PFSK-1 (cell line): ENCODE results near the gene TULP4.

Experiments used
- FOXP2 ChIP-seq: optimal IDR thresholded peaks from 2 replicates; pipeline ENCODE3; 2011; ENCODE audit warnings: borderline replicate concordance, control low read depth, inconsistent platforms; ENCODE audit not compliant: insufficient read depth; ENCODE audit errors: extremely low read length, extremely low read depth
- POLR2AphosphoS5 ChIP-seq: IDR thresholded peaks from 2 replicates; pipeline ENCODE4 v1.6.1; 2012; ENCODE audit warnings: low read depth, mild to moderate bottlenecking, control low read depth, low read length, moderate library complexity
- REST ChIP-seq, 2 experiments: IDR thresholded peaks; 2 replicates each; pipeline versions ENCODE4 v1.6.1 to v1.8.0; 2011 to 2012; ENCODE audit warnings: low read depth in 2 of 2, low read length in 2 of 2, control low read depth in 1 of 2, inconsistent platforms in 1 of 2, mild to moderate bottlenecking in 1 of 2, moderate library complexity in 1 of 2; ENCODE audit not compliant: insufficient read depth in 1 of 2
- SIN3A ChIP-seq: IDR thresholded peaks from 2 replicates; pipeline ENCODE4 v1.6.1; 2012; ENCODE audit warnings: mild to moderate bottlenecking, low read length, moderate library complexity, borderline replicate concordance; ENCODE audit not compliant: insufficient read depth
- TAF1 ChIP-seq: IDR thresholded peaks from 2 replicates; pipeline ENCODE4 v1.6.1; 2012; ENCODE audit warnings: low read length, control low read depth, borderline replicate concordance; ENCODE audit not compliant: insufficient read depth

Gene TULP4

DNA sequence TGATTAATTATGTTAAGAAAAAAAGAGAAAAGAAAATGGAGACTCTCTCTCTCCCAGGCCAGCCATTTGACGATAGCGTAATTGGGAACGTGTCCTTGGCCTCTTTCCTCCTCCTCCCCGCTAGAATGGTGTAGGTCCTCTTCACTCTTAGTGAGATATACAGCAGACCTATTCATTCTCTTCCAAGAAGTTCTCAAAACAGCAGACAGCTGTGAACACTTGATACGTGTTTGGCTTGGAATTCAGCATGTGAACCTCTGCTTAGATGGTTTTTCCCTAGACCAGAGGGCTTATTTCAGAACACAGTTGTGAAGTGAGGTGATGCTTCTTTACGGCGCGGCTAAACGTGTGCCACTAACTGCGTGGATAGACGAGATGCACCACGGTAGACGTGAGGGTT is 32.6 kb upstream of the TULP4 start:
- TF ChIP-seq POLR2AphosphoS5, result no peak
- no peak for TF ChIP-seq FOXP2
- no peak for TF ChIP-seq REST (IDR thresholded peaks at IDR 0.05; ENCODE audit: insufficient read depth in 1 of 2, low read depth in 2 of 2, low read length in 2 of 2)
- no peak for TF ChIP-seq TAF1
- no peak for TF ChIP-seq SIN3A

DNA sequence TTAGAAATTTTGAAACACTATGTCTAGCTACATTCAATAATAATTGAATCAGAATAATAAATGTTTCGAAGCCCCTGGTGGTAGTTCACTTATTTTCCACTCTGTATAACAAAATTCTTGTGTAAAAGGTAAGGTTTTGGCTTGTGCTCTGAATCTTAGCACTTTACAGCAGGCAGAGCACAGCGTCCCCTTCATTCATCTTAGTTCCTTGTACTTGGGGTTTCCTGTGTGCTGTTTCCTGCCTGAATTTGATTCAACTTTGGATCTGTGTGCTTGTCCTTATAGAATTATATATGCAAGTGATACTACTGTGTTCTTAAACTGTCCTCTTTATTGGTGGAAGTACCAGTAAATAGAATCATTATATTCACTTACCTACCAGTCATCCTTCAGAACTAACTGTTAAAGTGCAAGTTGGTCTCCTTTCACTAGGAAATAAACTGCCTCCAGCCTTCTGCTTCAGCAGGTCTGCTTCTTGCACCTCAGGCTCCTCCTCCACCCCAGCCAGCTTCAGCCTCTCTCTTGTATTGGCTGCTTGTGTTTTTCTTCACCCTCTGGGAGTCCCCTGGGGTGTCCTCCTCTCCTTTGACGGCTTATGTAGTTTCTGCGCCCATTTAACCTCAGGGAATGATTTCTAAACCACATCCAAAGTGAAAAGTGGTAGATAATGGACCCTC is 28.8 kb upstream of the TULP4 start:
- no peak for TF ChIP-seq TAF1
- TF ChIP-seq POLR2AphosphoS5, result no peak

DNA sequence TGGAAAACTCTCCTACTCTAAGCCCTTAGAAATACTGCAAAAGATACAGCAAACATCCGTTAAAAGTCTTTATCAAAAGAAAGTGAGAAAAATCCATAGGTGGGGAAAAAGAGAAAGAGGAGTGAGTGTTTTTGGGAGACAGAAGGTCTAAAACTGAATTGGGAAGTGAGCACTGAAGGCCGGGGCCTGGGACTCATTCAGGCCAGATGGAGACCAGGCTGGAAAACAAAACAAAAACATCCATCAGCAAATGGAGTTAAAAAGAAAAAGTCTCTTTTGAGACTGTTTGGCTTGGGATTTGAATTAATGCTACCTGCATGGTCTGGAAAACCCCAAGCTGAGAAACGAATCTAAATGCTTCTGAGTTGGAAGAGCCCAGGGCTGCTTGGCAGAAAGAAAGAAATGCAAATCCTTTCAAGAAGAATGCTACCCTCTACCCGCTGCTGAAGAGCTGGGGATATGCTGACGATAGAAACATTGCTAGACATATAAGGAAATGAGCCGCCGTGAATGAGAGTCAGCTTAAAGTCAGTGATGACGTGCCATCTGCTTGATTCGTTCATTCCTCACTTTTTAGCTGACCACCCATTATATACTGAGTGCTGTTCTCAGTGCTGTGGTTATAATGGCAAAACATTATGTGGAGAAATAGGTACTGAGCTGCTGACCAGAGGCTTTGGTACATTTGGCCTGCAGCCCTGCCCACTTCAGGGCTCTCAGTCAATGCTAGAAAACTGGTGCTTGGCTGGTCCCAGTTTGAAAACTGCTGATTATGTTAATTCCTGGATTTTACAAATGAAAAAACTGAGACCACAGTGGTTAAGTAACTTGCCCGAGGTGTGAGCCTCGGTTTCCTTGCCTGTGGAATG is 28.0 kb upstream of the TULP4 start:
- TF ChIP-seq TAF1 (no peak), REST (IDR thresholded peaks at IDR 0.05; ENCODE audit: insufficient read depth in 1 of 2, low read depth in 2 of 2, low read length in 2 of 2) (no peak), FOXP2 (no peak), POLR2AphosphoS5 (no peak), SIN3A (no peak)

DNA sequence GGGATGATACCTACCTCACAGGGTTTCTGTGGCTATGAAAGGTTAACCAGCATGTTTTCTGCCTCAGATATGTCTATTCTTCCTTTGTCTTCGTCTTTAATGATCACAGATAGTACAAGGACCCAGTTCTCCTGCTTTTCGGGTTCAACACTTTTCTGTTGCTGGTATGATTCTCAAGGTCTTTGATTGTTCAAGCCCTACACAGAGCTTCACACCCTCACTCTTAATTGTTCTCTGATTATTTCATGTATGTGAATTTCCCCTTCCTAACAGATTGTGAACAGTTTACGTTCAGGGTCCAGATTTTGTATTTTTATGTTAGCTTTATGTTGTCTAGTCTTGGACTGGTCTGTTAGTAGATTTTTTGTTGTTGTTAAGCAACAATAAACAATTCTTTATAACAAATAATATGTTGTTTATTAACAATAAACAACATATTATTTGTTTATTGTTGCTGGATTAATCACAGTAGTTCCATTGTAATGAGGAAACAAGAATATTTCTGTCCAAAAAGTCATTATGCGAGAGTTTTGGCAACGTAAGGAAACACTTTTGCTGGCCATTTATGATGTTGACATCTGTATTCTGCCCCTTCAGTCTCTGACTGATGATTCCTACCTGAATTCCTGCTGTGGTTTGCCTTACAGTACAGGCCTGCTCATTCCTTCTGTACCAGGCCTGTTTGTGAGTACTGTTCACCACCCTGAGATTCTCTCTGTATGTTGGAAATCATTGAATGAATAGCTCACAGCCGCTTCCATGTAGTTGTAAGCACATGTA is 27.2 kb upstream of the TULP4 start:
- TF ChIP-seq POLR2AphosphoS5 (no peak), FOXP2 (no peak), TAF1 (no peak), REST (IDR thresholded peaks at IDR 0.05; ENCODE audit: insufficient read depth in 1 of 2, low read depth in 2 of 2, low read length in 2 of 2) (no peak), SIN3A (no peak)

GRCh38 chr6:158285656-158286021 is 26.6 kb upstream of the TULP4 start:
- no peak for TF ChIP-seq REST (IDR thresholded peaks at IDR 0.05; ENCODE audit: insufficient read depth in 1 of 2, low read depth in 2 of 2, low read length in 2 of 2)
- TF ChIP-seq TAF1, result no peak
- TF ChIP-seq FOXP2, result no peak
- TF ChIP-seq POLR2AphosphoS5, result no peak
- no peak for TF ChIP-seq SIN3A
